ENCODE results near the gene RHEB.

The RHEB gene

DNA sequence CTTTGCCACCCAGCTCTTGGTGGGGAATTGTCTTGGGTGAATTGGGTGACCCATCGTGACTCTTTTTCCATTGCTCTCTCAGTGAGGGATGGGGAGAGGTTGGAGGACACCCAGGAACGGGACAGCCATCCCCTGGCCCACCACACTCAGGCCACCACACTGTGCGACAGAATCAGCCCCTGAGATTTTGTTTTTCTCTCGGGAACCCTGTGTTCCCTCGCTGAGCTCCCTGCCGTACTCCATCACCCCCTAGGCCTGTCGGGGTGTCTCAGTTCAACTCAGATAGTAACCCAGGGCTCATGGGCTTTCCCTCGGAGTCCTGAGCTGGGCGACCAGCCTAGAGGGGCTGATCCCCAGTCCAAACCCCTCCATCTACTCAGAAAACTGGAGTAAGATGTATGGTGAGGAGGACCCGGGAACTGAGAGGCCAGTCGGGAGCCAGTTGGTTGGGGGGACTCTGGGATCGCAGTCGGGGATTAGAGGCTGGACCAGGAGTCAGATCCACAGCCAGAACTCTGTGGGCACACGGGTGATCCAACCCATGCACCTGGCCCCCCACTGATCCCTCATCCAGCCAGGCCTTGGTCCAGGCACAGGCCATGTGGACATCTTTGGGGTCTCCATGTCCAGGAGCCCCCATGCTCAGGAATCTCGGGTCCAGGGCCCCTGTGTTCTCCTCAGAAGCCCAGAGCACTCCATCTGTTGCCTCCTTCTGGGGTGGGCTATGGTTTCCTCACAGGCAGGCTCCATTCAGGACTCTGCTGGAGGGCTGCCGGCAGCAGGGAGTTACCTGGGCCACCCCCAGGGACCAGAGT lies 89.1 kb downstream of the RHEB start:
- no peak for DNase-seq

GRCh38 chr7:151429560-151430331 lies 89.9 kb downstream of the RHEB start:
- peak; percentile 67 to 83 for DNase-seq

DNA sequence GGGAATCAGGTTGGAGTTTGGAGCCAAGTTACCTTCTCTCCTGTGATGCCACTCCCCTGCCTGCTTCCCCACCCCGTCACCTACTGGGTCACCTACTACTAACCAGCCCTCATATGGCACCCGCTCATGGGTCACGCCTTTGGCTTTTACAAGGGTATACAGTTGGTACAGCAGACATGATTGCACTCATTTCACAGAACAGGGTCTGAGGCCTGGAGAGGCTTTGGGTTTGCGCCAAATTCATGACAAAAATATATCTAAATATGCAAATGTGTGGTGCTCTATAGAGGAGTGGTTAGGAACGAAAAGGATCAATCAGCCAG lies 90.5 kb downstream of the RHEB start:
- DNase-seq: no peak

DNA sequence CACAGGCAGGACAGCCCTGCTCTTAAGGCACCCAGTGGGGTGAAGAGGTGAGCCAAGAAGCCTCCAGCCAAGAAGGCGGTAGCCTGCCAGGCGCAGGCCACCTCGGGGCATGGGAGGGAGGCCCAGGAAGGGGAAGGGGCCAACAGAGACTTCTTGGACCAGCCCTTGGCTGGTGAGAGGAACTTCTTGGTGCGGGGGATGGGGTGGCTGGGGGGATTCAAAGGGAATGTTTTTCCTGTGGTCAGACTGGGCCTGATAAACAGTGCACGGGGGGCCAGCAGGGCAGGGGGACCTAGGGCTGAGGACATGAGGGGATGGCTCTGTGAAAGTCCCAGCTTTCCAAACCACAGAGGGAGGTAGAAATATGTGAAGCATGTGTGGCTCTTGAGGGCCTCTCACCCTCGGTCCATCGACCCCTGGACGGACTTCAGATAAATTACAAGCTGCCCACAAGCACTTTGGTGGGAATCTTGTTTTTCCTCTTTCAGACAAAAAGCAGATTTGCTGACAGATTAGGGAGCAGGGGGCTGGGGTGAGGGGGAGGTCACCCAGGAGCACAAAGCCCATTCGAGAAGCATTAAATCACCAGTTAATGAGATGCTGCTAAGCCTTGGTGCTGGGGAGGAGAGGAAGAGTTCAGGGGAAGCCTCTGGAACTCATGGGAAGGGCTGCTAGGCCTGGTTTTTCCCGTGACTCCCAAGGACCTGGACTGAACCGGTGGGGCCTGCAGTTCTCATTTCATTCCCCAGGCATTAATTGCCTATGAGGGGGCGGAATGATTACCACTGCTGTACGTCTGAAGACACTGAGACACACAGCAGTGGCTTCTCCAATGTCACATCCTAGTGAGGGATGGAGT lies 91.1 kb downstream of the RHEB start:
- no peak for DNase-seq

DNA sequence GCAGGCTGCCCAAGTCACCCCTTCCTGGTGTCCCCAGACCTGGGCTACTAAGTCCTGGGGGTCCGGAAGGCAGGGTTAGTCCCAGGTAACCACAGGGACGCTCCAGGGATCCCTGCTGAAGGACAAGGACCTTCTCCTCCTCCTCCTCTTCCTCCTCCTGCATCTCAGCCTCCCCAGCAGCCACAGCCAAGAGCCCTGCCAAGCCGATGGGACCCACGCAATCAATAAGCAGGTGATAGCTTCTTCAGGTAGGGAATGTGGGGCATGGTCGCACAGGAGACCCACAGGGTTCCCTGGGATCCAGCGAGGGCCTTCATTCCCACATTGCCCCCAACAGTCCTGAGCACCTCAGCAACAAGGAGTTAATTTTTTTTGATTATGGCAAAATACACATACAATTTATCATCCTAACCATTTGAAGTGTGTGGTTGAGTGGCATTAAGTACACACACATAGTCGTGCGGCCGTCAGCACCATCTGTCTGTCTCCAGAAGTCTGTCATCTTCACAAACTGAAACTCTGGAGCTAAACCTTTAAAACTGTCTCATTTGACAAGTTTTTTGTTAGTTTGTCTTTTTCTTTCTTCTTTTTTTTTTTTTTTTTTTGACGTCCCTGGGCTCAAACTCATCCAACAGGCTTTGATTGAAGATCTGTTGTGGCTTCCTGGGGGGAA lies 91.9 kb downstream of the RHEB start:
- peak; percentile 25 to 28 for DNase-seq

DNA sequence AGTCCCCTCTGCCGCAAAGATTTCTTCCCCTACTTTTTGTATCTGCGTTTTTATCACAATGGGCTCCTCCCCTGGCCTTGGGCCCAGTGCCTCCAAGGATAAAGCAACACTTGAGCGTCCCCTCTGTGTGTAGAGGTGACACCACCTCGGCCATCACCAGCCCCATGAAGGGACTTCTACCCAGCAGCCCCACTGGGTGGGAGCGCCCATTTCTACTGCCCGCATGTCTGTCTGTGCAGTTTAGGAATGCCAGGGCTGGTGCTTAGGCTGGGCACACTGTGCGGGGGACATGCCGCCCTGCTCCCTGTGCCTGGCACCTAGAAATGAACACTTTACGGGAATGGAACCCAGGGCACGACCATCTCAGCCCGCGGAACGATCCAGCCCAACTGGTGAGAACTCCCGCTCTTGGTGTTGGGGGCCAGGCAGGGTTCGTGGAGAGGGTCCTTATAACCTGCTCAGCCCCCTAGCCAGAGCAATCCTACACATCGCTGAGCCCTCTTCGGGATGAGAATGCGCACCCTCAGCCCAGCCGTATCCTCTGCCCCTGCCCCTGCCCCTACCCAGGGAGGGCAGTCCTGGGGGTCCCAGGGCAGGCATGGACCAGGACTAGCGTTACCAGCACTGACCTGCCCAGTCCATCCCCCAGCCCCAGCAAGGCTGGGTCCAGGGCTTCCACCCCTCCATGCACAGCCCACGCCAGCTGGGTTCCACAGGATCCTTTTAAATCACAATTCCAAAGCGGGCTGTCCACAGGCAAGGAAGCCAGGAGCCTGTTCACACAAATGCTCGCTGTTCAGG lies 92.6 kb downstream of the RHEB start:
- DNase-seq: no peak

GRCh38 chr7:151426441-151426903 lies 93.2 kb downstream of the RHEB start:
- no peak for DNase-seq

DNA sequence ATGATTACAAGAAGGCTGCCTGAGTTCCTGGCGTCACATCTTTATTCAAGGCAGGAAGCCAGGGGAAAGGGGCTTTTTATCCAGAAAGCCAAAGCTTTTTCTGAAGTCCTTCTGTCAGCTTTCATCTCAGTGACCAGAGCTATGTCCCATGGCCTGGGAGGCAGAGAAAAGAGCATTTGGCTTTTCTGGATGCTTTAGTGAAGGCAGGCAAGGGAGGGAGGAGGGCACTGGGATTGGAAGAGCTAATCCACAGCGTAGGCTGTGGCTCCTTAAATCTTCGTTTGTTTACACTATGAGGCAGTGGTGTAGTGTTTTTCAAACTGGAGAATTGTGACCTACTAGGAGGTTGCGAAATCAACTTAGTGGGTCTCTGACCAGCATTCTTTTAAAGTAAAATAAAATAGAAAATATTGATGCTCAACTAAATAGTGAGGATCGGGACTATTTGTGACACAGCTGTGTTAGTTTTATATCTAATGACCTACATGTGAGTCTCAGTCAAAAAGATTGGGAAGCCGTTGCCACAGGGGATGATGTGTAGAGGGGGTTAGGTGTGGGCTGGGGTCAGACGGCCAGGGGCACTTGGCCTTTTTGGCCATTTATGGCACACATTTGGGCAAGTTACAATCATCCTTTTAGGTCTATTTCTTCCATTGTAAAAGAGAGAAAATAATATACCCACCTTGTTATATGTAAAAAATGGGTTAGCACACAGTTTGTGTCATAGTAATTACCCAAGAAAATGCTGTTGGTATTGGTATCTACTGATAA lies 93.8 kb downstream of the RHEB start:
- no peak for DNase-seq

- DNase-seq: no peak
Measured at GRCh38 chr7:151424799-151425198, 94.9 kb downstream of the RHEB start.

GRCh38 chr7:151423936-151424335 lies 95.8 kb downstream of the RHEB start:
- no peak for DNase-seq

GRCh38 chr7:151423226-151423625 lies 96.5 kb downstream of the RHEB start:
- no peak for DNase-seq

DNA sequence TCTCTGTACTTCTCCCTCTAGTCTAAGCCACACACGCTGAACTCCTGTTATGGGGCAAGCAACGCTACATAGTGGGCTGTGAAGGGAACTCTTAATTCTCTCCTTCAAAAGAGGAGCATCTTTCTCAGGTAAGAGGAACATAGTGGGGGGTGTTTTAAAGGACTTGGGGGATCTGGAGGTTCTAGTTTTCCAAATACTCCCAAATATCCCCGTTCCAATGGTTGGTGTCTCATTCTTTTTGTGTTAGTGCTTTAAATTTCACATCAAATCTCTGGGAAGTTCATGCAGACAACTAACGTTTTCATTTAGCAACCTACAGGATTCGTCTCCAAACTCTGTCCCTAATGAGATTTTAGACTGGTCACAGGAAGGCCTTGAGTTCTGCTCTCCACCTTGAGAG lies 97.5 kb downstream of the RHEB start:
- DNase-seq: no peak

DNA sequence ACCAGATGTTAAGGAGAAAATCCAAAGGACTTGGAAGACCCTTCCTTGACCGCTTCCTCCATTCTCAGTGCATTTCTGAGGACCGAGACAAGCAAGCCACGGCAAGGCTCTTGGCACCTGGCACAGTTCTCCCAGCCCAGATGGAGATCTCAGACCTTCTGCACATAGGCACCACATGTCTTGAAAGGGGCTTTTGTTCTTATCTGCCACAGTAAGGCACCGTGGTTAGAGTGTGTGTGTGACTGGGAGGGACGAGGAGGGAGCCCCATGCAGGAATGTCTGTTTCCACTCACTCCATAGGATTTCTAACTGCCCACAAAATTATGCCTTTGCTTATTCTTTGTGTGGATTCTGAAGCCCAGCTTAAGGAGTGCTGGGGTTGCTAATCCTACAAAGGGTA lies 99.6 kb downstream of the RHEB start:
- no peak for DNase-seq

GRCh38 chr7:151416941-151417315 lies 102.8 kb downstream of the RHEB start:
- DNase-seq: no peak

DNA sequence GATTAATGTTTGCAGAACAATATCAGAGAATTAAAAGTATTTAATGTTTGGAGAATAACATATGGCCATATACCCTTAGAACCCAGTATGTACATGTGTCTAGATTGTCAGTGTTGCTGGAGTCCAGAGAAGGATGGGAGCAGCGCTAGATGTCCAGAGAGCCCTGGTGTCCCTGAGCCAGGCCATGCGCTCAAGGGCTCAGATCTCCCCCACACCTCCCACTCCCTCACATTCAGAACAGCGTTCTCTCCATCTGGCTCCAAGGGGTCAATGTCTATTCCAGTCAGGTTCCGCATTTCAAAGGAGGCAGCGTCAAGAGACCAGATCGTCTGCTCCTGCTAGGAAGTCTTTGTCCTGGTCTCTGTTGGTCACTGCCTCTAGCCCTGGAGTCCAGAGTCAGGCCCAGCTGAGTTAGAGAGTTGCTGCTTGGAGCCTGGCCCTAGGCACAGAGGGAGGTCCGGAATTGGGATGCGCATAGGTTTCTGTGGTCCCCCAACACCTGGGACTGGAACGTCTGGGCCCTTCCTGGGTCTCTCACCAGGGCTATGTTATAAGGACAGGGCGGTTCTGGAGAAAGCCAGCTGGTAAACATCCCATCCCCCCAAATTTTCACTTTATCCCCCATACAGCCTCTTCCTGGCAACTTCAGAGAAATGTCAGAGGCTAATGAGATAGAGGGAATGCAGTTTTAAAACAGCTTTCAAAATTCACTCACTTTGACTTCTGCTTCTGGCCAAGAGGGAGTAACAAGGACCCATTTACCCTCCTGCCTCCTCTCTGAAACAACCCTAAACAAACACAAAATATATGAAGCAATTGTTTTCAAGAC lies 103.4 kb downstream of the RHEB start:
- DNase-seq: no peak

Data from SHP77 (cell line).